ENCODE data around the gene AOPEP. TPM values are rescaled to one million over a fixed set of nuclear protein-coding genes. Genes with fewer than 3 reads are reported as not detected.
A peak's percentile ranks its signal among the peaks of the same experiment; 100 is the strongest.

The AOPEP gene
- polyA plus RNA-seq, 1 of the 3 experiments (the other 2 are of a cell fraction), result 54.6 TPM

GRCh38 chr9:94909965-94910730 is 183.6 kb downstream of the AOPEP start:
- TF ChIP-seq SMC3 (IDR thresholded peaks at IDR 0.05; ENCODE audit: low read depth, low read length), result no peak
- TF ChIP-seq POLR2AphosphoS5 (IDR thresholded peaks at IDR 0.05; ENCODE audit: low read depth, low read length), result no peak
- no peak for TF ChIP-seq USF2 (IDR thresholded peaks at IDR 0.05; ENCODE audit: borderline replicate concordance, low read depth, low read length)
- TF ChIP-seq NRF1 (IDR thresholded peaks at IDR 0.05; ENCODE audit: low read depth, low read length), result no peak
- no peak for TF ChIP-seq TCF12 (IDR thresholded peaks at IDR 0.05)
- TF ChIP-seq USF1 (IDR thresholded peaks at IDR 0.05; ENCODE audit: borderline replicate concordance, low read depth), result no peak
- no peak for TF ChIP-seq FOSL2 (IDR thresholded peaks at IDR 0.05; ENCODE audit: borderline replicate concordance, low read depth)
- TF ChIP-seq MXI1 (IDR thresholded peaks at IDR 0.05; ENCODE audit: low read depth, low read length), result no peak
- TF ChIP-seq PBX3 (IDR thresholded peaks at IDR 0.05), result no peak
- no peak for TF ChIP-seq TEAD4 (IDR thresholded peaks at IDR 0.05; ENCODE audit: borderline replicate concordance, insufficient read depth)
- no peak for TF ChIP-seq EP300 (IDR thresholded peaks at IDR 0.05; ENCODE audit: borderline replicate concordance in 1 of 2, low read depth in 1 of 2, low read length in 1 of 2)
- no peak for TF ChIP-seq MAX (IDR thresholded peaks at IDR 0.05; ENCODE audit: low read depth)
- TF ChIP-seq GABPA (IDR thresholded peaks at IDR 0.05; ENCODE audit: low read depth), result no peak
- H3F3A ChIP-seq (replicated peaks; ENCODE audit: insufficient read depth), result peaks cover 31% of the 10 kb centered on the region
- H3K27me3 ChIP-seq (ENCODE audit: insufficient read depth), result no peaks in the 10 kb centered on the region
- POLR2A ChIA-PET, result no interaction called here
- no peaks in the 10 kb centered on the region for H3K79me2 ChIP-seq (ENCODE audit: insufficient read depth)
- peak overlapping the region in 1 of 2 experiments; percentile 97; a peak in 2 of 4 replicates for H3K27ac ChIP-seq (ENCODE audit: low read depth in 2 of 2, low read length in 1 of 2)
- peaks cover 31 to 81% of the 10 kb centered on the region in 2 experiments for H3K4me1 ChIP-seq (ENCODE audit: control insufficient read depth in 1 of 2, insufficient read depth in 2 of 2, low read depth in 1 of 2, low read length in 1 of 2)
- no peaks in the 10 kb centered on the region for H3K36me3 ChIP-seq (replicated peaks in 1 of 2; ENCODE audit: control insufficient read depth in 1 of 2, insufficient read depth in 2 of 2, low read length in 1 of 2)
- no peaks in the 10 kb centered on the region for H4K20me1 ChIP-seq (ENCODE audit: insufficient read depth)
- H2AFZ ChIP-seq (ENCODE audit: low read depth), result no peak overlapping the region
- CTCF ChIA-PET, result interaction anchor here (0.7 to 1.8 kb wide), 4 partner anchors 88 to 229 kb away, joined by 3 to 4 read pairs (median 4); no protein-coding TSS in a partner anchor
- no peak overlapping the region for H3K4me3 ChIP-seq (ENCODE audit: low read depth in 2 of 2, low read length in 1 of 2)
- H3K4me2 ChIP-seq, result no peak overlapping the region
- no peaks in the 10 kb centered on the region for H3K9me3 ChIP-seq
- WGBS (ENCODE audit: low lambda C conversion rate), result 88% methylated on average over 18 of the region's 20 CpGs
- H3K9me2 ChIP-seq, result no peaks in the 10 kb centered on the region
- no peak for DNase-seq
- H3K9ac ChIP-seq, result no peak overlapping the region

- Histone ChIP-seq H3K9ac (no peak overlapping the region), H3K36me3 (replicated peaks in 1 of 2; ENCODE audit: control insufficient read depth in 1 of 2, insufficient read depth in 2 of 2, low read length in 1 of 2) (no peaks in the 10 kb centered on the region), H3K79me2 (ENCODE audit: insufficient read depth) (no peaks in the 10 kb centered on the region; the same call in 1 of the 2 replicates), H3F3A (replicated peaks; ENCODE audit: insufficient read depth) (peaks cover 29% of the 10 kb centered on the region), H2AFZ (ENCODE audit: low read depth) (no peak overlapping the region), H3K4me1 (ENCODE audit: control insufficient read depth in 1 of 2, insufficient read depth in 2 of 2, low read depth in 1 of 2, low read length in 1 of 2) (peaks cover 34 to 81% of the 10 kb centered on the region in 2 experiments), H4K20me1 (ENCODE audit: insufficient read depth) (no peaks in the 10 kb centered on the region), H3K27me3 (ENCODE audit: insufficient read depth) (no peaks in the 10 kb centered on the region), H3K9me2 (no peaks in the 10 kb centered on the region), H3K27ac (ENCODE audit: low read depth in 2 of 2, low read length in 1 of 2) (peak overlapping the region in 1 of 2 experiments; percentile 97; a peak in 2 of 4 replicates), H3K9me3 (no peaks in the 10 kb centered on the region), H3K4me3 (ENCODE audit: low read depth in 2 of 2, low read length in 1 of 2) (no peak overlapping the region), H3K4me2 (no peak overlapping the region)
- ChIA-PET CTCF (interaction anchor here (1.0 to 1.5 kb wide), 3 partner anchors 216 to 230 kb away, joined by 3 to 6 read pairs (median 4); no protein-coding TSS in a partner anchor), POLR2A (no interaction called here)
- DNase-seq, result no peak
- WGBS (ENCODE audit: low lambda C conversion rate), result 86% methylated on average over 3 of the region's 3 CpGs
- no peak; the same call in 1 of the 2 replicates for TF ChIP-seq RAD21 (IDR thresholded peaks at IDR 0.05; ENCODE audit: low read length)
- no peak for TF ChIP-seq TCF12 (IDR thresholded peaks at IDR 0.05)
- no peak for TF ChIP-seq CTCF (IDR thresholded peaks at IDR 0.05)
- TF ChIP-seq POLR2AphosphoS5 (IDR thresholded peaks at IDR 0.05; ENCODE audit: low read depth, low read length), result no peak
- no peak for TF ChIP-seq FOXM1 (IDR thresholded peaks at IDR 0.05; ENCODE audit: low read depth)
- TF ChIP-seq YY1 (IDR thresholded peaks at IDR 0.05; ENCODE audit: low read depth), result no peak
- TF ChIP-seq TAF1 (IDR thresholded peaks at IDR 0.05; ENCODE audit: borderline replicate concordance, low read depth, low read length), result no peak
- TF ChIP-seq ZBTB33 (IDR thresholded peaks at IDR 0.05; ENCODE audit: borderline replicate concordance, low read depth), result no peak
Measured at GRCh38 chr9:94911211-94911610, 184.7 kb downstream of the AOPEP start.
